MCF 10A (cell line): ENCODE data around the gene ITIH4. TPM values are rescaled to one million over a fixed set of nuclear protein-coding genes. Genes with fewer than 3 reads are reported as not detected.
A peak's percentile ranks its signal among the peaks of the same experiment; 100 is the strongest.

Experiments used
- BruUV-seq: library from RNA; stranded (reverse); fragments of 400-500 nt; replicated peaks from 2 replicates; lab custom pipeline; 2021; lab: Mats Ljungman, UMichigan
- CTCF ChIA-PET: fragments of 300-600 bp; sonication (Branson Sonifier 250); formaldehyde crosslinking; extraction: SDS; loops from one replicate; lab custom pipeline; 2021; ENCODE audit warnings: antibody characterized with exemption, inconsistent platforms; lab: Yijun Ruan, JAX
- POLR2A ChIA-PET: fragments of 300-600, 350-650 bp; sonication (Branson Sonifier 250); formaldehyde crosslinking; extraction: SDS; loops from one replicate; lab custom pipeline; 2020; ENCODE audit warnings: antibody characterized with exemption, inconsistent platforms; lab: Yijun Ruan, JAX
- DNase-seq: peaks from one replicate; pipeline ENCODE4 v3.0.0-alpha.2; 2018; ENCODE audit not compliant: unreplicated experiment
- H3K27ac Mint-ChIP-seq: one replicate; pipeline ENCODE4 v1.8.0; 2022; ENCODE audit warnings: mild to moderate bottlenecking, low read depth, mixed read lengths; ENCODE audit not compliant: unreplicated experiment
- H3K27me3 Mint-ChIP-seq: one replicate; pipeline ENCODE4 v1.8.0; 2022; ENCODE audit warnings: mixed read lengths; ENCODE audit not compliant: insufficient read depth, unreplicated experiment
- H3K36me3 Mint-ChIP-seq: one replicate; pipeline ENCODE4 v1.8.0; 2022; ENCODE audit warnings: mild to moderate bottlenecking, moderate library complexity, mixed read lengths; ENCODE audit not compliant: insufficient read depth, unreplicated experiment
- H3K4me1 Mint-ChIP-seq: one replicate; pipeline ENCODE4 v1.8.0; 2022; ENCODE audit warnings: mixed read lengths; ENCODE audit not compliant: insufficient read depth, unreplicated experiment
- H3K4me3 Mint-ChIP-seq: one replicate; pipeline ENCODE4 v1.8.0; 2022; ENCODE audit warnings: mild to moderate bottlenecking, moderate library complexity, mixed read lengths; ENCODE audit not compliant: unreplicated experiment
- H3K9me3 Mint-ChIP-seq: one replicate; pipeline ENCODE4 v1.8.0; 2022; ENCODE audit warnings: mixed read lengths; ENCODE audit not compliant: unreplicated experiment
- intact Hi-C: fragments of 100-400 bp; cut with micrococcal nuclease; formaldehyde crosslinking; loops from 2 replicates; pipeline ENCODE4 v1.14.1; 2022
- total RNA-seq: library from RNA; stranded (reverse); gene quantifications from 2 replicates; pipeline ENCODE4 v1.2.3, GENCODE V29; 2022
- TF ChIP-seq, protein P1 (sequence below): fragments of 200-600 bp; IDR thresholded peaks from one replicate; pipeline ENCODE4 v1.8.0; 2022; ENCODE audit warnings: antibody characterized with exemption, mild to moderate bottlenecking; ENCODE audit not compliant: unreplicated experiment

ITIH4 gene
- total RNA-seq, 1 experiment from 2014 or later = 0.58 TPM

DNA sequence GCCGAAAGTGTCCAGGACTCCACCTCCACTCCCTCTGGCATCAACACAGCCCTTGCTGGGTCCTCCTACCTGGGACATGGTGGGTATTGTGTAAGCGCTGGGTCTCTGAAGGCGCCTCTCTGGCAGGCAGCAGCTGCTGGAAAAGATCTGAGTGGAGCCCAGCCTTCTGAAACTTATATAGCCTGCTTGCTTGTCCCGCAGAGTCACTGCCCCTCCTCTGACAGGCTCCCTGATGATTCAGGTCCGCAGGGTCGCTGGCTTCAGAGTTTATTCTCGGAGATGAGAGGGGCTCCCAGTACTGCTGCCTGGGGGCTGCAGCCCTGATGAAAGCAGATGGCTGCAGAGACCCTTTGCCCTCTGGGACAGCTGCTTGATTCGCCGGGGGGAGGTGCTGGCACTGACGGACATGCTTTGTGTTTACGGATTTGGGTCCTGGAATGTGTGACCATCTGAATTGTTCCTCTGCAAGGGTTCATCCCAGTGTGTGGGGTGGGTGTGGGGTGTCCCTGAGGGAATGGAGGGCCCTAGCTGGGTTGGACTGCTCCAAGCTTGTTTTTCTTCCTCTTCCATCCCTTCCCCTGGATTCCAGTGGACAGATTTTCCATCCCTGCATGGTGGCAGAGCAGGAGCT is 4.5 kb upstream of the ITIH4 start, which contains the start of gene MUSTN1:
Gene MUSTN1, minus strand, starts transcription at position 149 of the 631 bp plus-strand sequence. Its CDS starts 71 bp downstream, at position 78.
- H3K4me1 Mint-ChIP-seq = peaks cover 6% of the 10 kb centered on the region
- ChIA-PET CTCF (no interaction called here), POLR2A (interaction anchor here (0.7 kb wide), 1 partner anchor 72 kb away, joined by 3 read pairs; no protein-coding TSS in a partner anchor)
- no peaks in the 10 kb centered on the region for H3K36me3 Mint-ChIP-seq
- no peak within 1 kb of the TSS for H3K4me3 Mint-ChIP-seq
- H3K27ac Mint-ChIP-seq = no peak within 1 kb of the TSS
- TF ChIP-seq, protein P1, sequence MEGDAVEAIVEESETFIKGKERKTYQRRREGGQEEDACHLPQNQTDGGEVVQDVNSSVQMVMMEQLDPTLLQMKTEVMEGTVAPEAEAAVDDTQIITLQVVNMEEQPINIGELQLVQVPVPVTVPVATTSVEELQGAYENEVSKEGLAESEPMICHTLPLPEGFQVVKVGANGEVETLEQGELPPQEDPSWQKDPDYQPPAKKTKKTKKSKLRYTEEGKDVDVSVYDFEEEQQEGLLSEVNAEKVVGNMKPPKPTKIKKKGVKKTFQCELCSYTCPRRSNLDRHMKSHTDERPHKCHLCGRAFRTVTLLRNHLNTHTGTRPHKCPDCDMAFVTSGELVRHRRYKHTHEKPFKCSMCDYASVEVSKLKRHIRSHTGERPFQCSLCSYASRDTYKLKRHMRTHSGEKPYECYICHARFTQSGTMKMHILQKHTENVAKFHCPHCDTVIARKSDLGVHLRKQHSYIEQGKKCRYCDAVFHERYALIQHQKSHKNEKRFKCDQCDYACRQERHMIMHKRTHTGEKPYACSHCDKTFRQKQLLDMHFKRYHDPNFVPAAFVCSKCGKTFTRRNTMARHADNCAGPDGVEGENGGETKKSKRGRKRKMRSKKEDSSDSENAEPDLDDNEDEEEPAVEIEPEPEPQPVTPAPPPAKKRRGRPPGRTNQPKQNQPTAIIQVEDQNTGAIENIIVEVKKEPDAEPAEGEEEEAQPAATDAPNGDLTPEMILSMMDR = no peak
- intact Hi-C loops = no loop called here
- no TSS peak for BruUV-seq
- DNase-seq = no peak
- no peaks in the 10 kb centered on the region for H3K9me3 Mint-ChIP-seq
- no peaks in the 10 kb centered on the region for H3K27me3 Mint-ChIP-seq

DNA sequence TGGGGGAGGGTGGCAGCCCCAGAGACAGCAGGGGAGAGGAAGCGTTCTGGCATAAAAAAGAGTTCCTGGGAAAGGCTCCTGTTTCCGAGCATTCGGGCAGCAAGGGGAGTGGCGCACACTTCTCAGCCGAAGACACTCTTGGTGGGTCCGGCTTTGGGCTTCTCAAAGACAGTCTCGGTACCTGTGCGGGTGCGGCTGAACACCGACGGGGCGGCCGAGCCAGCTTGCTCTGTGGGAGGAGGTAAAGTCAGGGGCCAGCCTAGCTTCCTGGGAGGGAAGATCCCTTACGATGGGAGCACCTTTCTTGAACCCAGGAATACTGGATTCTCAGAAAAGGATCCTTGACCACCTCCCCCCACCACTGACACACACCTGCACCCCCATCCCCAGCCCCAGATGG is 2.7 kb upstream of the ITIH4 start:
- ChIA-PET POLR2A (interaction anchor here (0.6 kb wide), 1 partner anchor 8 kb away, joined by 3 read pairs; no protein-coding TSS in a partner anchor), CTCF (no interaction called here)
- intact Hi-C loops = no loop called here
- no peak for DNase-seq
- BruUV-seq = no TSS peak
- no peaks in the 10 kb centered on the region for H3K36me3 Mint-ChIP-seq
- TF ChIP-seq, protein P1 = no peak
- no peak overlapping the region for H3K27ac Mint-ChIP-seq
- H3K9me3 Mint-ChIP-seq = no peaks in the 10 kb centered on the region
- H3K4me1 Mint-ChIP-seq = peaks cover 6% of the 10 kb centered on the region
- no peaks in the 10 kb centered on the region for H3K27me3 Mint-ChIP-seq
- no peak overlapping the region for H3K4me3 Mint-ChIP-seq

DNA sequence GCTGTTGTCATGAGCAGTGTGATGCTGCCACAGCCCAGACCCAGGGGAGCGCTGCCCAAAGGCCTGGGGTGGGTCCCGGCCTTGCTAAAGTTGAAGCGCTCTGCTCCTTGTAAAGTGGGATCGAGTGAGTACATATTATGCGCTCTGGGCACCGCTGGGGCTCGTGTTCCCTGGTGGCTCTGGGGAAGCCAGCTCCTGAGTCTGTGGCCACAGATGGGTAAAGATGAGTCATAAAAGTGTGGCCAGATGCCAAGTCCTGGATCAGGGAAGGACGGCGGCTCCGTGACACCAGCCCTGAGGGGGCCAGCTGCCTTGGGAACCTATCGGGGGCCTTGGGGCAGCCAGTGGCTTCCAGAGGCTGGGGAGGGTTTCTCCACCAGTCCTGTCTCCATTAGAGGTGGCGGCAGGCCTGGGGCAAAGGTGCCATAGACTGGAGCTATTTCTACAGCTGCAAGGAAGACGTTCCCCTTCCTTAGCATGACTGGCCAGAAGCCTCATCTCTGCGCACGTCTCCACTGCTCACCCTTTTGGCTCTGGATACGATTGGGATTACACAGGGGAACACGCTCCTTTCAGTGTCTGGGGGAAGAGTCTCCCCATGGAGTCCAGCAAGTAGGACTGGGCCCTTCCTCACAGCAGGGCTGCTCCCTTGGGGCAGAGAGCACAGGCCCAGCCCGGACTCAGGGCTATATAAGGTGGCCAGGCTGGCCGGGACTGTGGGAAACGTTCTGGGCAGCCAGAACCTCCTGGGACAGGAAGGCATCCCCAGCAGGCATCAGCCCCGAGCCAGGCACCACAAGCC is 1.2 kb upstream of the ITIH4 start:
- no TSS peak for BruUV-seq
- ChIA-PET POLR2A (interaction anchor here (0.7 to 1.0 kb wide), 3 partner anchors 9 to 861 kb away, joined by 3 to 4 read pairs (median 4); no protein-coding TSS in a partner anchor), CTCF (interaction anchor here (0.6 to 1.2 kb wide), 2 partner anchors 11 to 78 kb away, joined by 3 to 5 read pairs; no protein-coding TSS in a partner anchor)
- H3K4me1 Mint-ChIP-seq = peaks cover 6% of the 10 kb centered on the region
- intact Hi-C loops = loop anchor here (1.0 kb wide), 1 partner anchor 66 kb away; no protein-coding TSS in a partner anchor
- TF ChIP-seq, protein P1 = no peak
- H3K27ac Mint-ChIP-seq = no peak overlapping the region
- peak; percentile 93 for DNase-seq
- no peaks in the 10 kb centered on the region for H3K27me3 Mint-ChIP-seq
- no peak overlapping the region for H3K4me3 Mint-ChIP-seq
- no peaks in the 10 kb centered on the region for H3K36me3 Mint-ChIP-seq
- H3K9me3 Mint-ChIP-seq = no peaks in the 10 kb centered on the region

DNA sequence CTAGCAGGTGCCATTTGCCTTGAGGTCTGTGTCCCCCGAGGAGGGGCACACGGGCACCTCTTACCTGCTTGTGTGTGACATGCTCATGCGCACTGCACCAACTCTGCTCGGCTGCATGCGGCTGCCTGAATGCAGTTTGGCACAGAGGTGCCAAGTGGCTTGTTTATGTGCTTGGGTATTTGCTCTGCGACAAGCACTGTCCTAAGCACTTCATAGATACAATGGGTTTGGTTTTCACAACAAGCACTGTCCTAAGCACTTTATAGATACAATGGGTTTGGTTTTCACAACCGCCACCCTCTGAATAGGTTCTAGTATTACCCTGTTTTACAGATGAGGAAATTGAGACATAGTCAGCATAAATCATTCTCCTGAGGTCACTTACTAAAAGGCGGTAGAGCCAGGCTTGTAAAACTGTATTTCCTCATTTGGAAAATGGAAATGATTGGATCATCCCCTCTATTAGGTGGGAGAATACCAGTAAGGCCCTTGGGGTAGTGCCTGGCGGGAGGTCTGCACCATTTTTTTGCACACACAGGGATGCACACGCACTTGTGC is 487 bp downstream of the ITIH4 start:
- no TSS peak for BruUV-seq
- H3K4me3 Mint-ChIP-seq = no peak overlapping the region
- no peaks in the 10 kb centered on the region for H3K36me3 Mint-ChIP-seq
- CTCF ChIA-PET = interaction anchor here (0.7 to 1.1 kb wide), 2 partner anchors 21 to 57 kb away, joined by 3 to 4 read pairs; no protein-coding TSS in a partner anchor
- POLR2A ChIA-PET = no interaction called here
- H3K27me3 Mint-ChIP-seq = no peaks in the 10 kb centered on the region
- H3K27ac Mint-ChIP-seq = no peak overlapping the region
- H3K9me3 Mint-ChIP-seq = no peaks in the 10 kb centered on the region
- TF ChIP-seq, protein P1 = no peak
- intact Hi-C loops = no loop called here
- peaks cover 6% of the 10 kb centered on the region for H3K4me1 Mint-ChIP-seq
- no peak for DNase-seq
